K562 (cell line): ENCODE measurements around the gene RXRB.

ENCODE experiments used
- ATF6 ChIP-seq: sonication (generic); formaldehyde crosslinking; IDR thresholded peaks from 2 replicates; pipeline ENCODE4 v1.4.0; 2020; ENCODE audit warnings: mild to moderate bottlenecking, missing genetic modification reagents
- CBFB ChIP-seq: sonication (generic); formaldehyde crosslinking; IDR thresholded peaks from 2 replicates; pipeline ENCODE4 v1.4.0; 2020; ENCODE audit warnings: mild to moderate bottlenecking, missing genetic modification reagents
- CHD2 ChIP-seq: IDR thresholded peaks from 2 replicates; pipeline ENCODE4 v1.6.1; 2011; ENCODE audit warnings: low read depth, low read length
- CHD4 ChIP-seq: fragments of 200-600 bp; sonication (generic); IDR thresholded peaks from 3 replicates; pipeline ENCODE4 v1.6.1; 2012; ENCODE audit warnings: low read depth, mild to moderate bottlenecking, mixed read lengths, low read length, inconsistent platforms; ENCODE audit not compliant: insufficient read depth, insufficient replicate concordance, poor library complexity, severe bottlenecking
- FIP1L1 ChIP-seq: fragments of 200-400 bp; formaldehyde crosslinking; IDR thresholded peaks from 2 replicates; pipeline ENCODE4 v1.6.1; 2018; ENCODE audit warnings: mild to moderate bottlenecking, low read depth, low read length; ENCODE audit not compliant: poor library complexity, severe bottlenecking
- FOXJ2 ChIP-seq: fragments of 200-800 bp; sonication (Bioruptor generic); IDR thresholded peaks from 2 replicates; pipeline ENCODE4 v1.6.1; 2016; ENCODE audit warnings: missing genetic modification characterization, missing compliant biosample characterization
- GABPA ChIP-seq: fragments of 200-800 bp; sonication (Bioruptor generic); conservative IDR thresholded peaks from 2 replicates; pipeline ENCODE4 v1.6.1; 2016; ENCODE audit warnings: low read depth, missing genetic modification characterization, missing compliant biosample characterization
- MCM3 ChIP-seq: fragments of 450-650 bp; IDR thresholded peaks from 2 replicates; pipeline ENCODE4 v1.6.1; 2016
- RCOR1 ChIP-seq, 2 experiments: IDR thresholded peaks; 2 replicates each; pipeline ENCODE4 v1.6.1; 2012; ENCODE audit warnings: low read depth in 2 of 2, low read length in 2 of 2, borderline replicate concordance in 1 of 2, improper control_type of control experiment in 1 of 2
- TAF1 ChIP-seq: IDR thresholded peaks from 2 replicates; pipeline ENCODE4 v1.6.1; 2011; ENCODE audit warnings: mild to moderate bottlenecking, low read length, moderate library complexity; ENCODE audit not compliant: insufficient read depth, control insufficient read depth, severe bottlenecking; ENCODE audit errors: extremely low read depth
- YY1 ChIP-seq, 3 experiments: IDR thresholded peaks; 2 replicates each; pipeline ENCODE4 v1.6.1; 2011; ENCODE audit warnings: low read length in 2 of 3, mild to moderate bottlenecking in 2 of 3, moderate library complexity in 2 of 3, borderline replicate concordance in 1 of 3, control low read depth in 1 of 3, low read depth in 1 of 3; ENCODE audit not compliant: insufficient read depth in 3 of 3, insufficient replicate concordance in 2 of 3, control insufficient read depth in 1 of 3, insufficient read length in 1 of 3; ENCODE audit errors: extremely low read depth in 1 of 3
- ZNF253 ChIP-seq: fragments of 250-450 bp; sonication (Bioruptor Pico); conservative IDR thresholded peaks from 2 replicates; pipeline ENCODE4 v1.6.1; 2021; ENCODE audit warnings: mild to moderate bottlenecking

- TF ChIP-seq ZNF253 (CRISPR knock-in tag), result no peak
- TF ChIP-seq MCM3, result no peak
- TF ChIP-seq TAF1, result no peak
- no peak for TF ChIP-seq GABPA (tag)
- no peak for TF ChIP-seq YY1 (IDR thresholded peaks at IDR 0.05; ENCODE audit: borderline replicate concordance in 1 of 3, control insufficient read depth in 1 of 3, extremely low read depth in 1 of 3, insufficient read depth in 3 of 3, insufficient read length in 1 of 3, insufficient replicate concordance in 2 of 3, low read depth in 1 of 3, low read length in 2 of 3)
- TF ChIP-seq CBFB (CRISPR knock-in tag), result no peak
- no peak for TF ChIP-seq FOXJ2 (tag)
- no peak for TF ChIP-seq RCOR1 (IDR thresholded peaks at IDR 0.05; ENCODE audit: borderline replicate concordance in 1 of 2, low read depth in 2 of 2, low read length in 2 of 2)
- TF ChIP-seq CHD2, result no peak
- TF ChIP-seq ATF6 (CRISPR knock-in tag), result no peak
- no peak for TF ChIP-seq CHD4
- no peak for TF ChIP-seq FIP1L1
These were observed 35.6 kb downstream of the RXRB start for GRCh38 chr6:33164665-33165373.
